ENCODE results near the gene CHMP1B. TPM values are rescaled to one million over a fixed set of nuclear protein-coding genes. Genes with fewer than 3 reads are reported as not detected.

The CHMP1B gene
- total and polyA plus RNA-seq, 7 donors = 77.9 to 460 (median 321) TPM

GRCh38 chr18:11828786-11829432, 22.3 kb upstream of the CHMP1B start:
- H3K4me1 ChIP-seq = no peaks in the 10 kb centered on the region
- WGBS, 3 donors = 67 to 73% (median 70%) methylated on average over 6 of the region's 6 CpGs
- no peak overlapping the region for H3K4me3 ChIP-seq
- H3K27me3 ChIP-seq (ENCODE audit: insufficient read depth in 3 of 3, low read length in 2 of 3) = no peaks in the 10 kb centered on the region
- H3K36me3 ChIP-seq (ENCODE audit: insufficient read depth in 1 of 2, low read depth in 1 of 2) = no peaks in the 10 kb centered on the region
- TF ChIP-seq, protein P1, sequence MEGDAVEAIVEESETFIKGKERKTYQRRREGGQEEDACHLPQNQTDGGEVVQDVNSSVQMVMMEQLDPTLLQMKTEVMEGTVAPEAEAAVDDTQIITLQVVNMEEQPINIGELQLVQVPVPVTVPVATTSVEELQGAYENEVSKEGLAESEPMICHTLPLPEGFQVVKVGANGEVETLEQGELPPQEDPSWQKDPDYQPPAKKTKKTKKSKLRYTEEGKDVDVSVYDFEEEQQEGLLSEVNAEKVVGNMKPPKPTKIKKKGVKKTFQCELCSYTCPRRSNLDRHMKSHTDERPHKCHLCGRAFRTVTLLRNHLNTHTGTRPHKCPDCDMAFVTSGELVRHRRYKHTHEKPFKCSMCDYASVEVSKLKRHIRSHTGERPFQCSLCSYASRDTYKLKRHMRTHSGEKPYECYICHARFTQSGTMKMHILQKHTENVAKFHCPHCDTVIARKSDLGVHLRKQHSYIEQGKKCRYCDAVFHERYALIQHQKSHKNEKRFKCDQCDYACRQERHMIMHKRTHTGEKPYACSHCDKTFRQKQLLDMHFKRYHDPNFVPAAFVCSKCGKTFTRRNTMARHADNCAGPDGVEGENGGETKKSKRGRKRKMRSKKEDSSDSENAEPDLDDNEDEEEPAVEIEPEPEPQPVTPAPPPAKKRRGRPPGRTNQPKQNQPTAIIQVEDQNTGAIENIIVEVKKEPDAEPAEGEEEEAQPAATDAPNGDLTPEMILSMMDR (IDR thresholded peaks at IDR 0.05) = no peak
- intact Hi-C loops (cut with DNase I) = no loop called here
- no peaks in the 10 kb centered on the region for H3K9me3 ChIP-seq
- ATAC-seq (no peak), DNase-seq (no peak)
- no peak overlapping the region for H3K27ac ChIP-seq

GRCh38 chr18:11830585-11830984, 20.6 kb upstream of the CHMP1B start:
- Histone ChIP-seq H3K36me3 (ENCODE audit: insufficient read depth in 1 of 2, low read depth in 1 of 2) (no peaks in the 10 kb centered on the region), H3K27ac (no peak overlapping the region), H3K9me3 (no peaks in the 10 kb centered on the region), H3K27me3 (ENCODE audit: insufficient read depth in 3 of 3, low read length in 2 of 3) (no peaks in the 10 kb centered on the region), H3K4me3 (no peak overlapping the region), H3K4me1 (no peaks in the 10 kb centered on the region)
- TF ChIP-seq, protein P1 (IDR thresholded peaks at IDR 0.05) = no peak
- no peak for DNase-seq
- no peak for ATAC-seq
- WGBS, 3 donors = 94 to 95% (median 95%) methylated on average over 4 of the region's 4 CpGs
- intact Hi-C loops (cut with DNase I) = no loop called here

GRCh38 chr18:11831921-11832320, 19.3 kb upstream of the CHMP1B start:
- TF ChIP-seq, protein P1 (IDR thresholded peaks at IDR 0.05) = no peak
- Histone ChIP-seq H3K4me1 (no peaks in the 10 kb centered on the region), H3K27ac (no peak overlapping the region), H3K36me3 (ENCODE audit: insufficient read depth in 1 of 2, low read depth in 1 of 2) (no peaks in the 10 kb centered on the region), H3K27me3 (ENCODE audit: insufficient read depth in 3 of 3, low read length in 2 of 3) (no peaks in the 10 kb centered on the region), H3K4me3 (no peak overlapping the region), H3K9me3 (no peaks in the 10 kb centered on the region)
- DNase-seq (no peak), ATAC-seq (no peak)
- WGBS, 3 donors = 67 to 74% (median 69%) methylated on average over 3 of the region's 3 CpGs
- intact Hi-C loops (cut with DNase I) = no loop called here

DNA sequence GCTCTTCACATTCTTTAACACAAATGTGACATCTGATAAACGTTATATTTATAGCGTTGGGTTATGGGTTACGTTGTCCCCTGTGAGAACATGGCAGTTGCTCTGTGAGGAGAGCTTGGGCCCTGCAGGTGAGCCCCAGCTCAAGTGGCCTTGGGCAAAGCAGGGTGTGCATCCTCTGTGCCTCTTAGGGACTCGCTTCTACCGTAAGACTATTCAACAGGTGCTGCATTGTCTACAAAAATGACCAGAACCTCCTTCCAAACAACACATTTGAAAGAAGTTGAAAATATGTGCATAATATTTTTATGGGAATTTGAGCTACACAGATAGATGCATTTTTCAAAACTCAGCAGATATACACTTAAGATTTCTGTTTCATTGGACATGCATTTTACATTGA, 16.4 kb upstream of the CHMP1B start:
- H3K4me1 ChIP-seq = no peaks in the 10 kb centered on the region
- intact Hi-C loops (cut with DNase I) = no loop called here
- ATAC-seq = no peak
- 62 to 73% (median 66%) methylated on average over 5 of the region's 5 CpGs for WGBS, 3 donors
- no peak overlapping the region for H3K27ac ChIP-seq
- DNase-seq = no peak
- no peak overlapping the region for H3K4me3 ChIP-seq
- H3K9me3 ChIP-seq = no peaks in the 10 kb centered on the region
- H3K27me3 ChIP-seq (ENCODE audit: insufficient read depth in 3 of 3, low read length in 2 of 3) = no peaks in the 10 kb centered on the region
- TF ChIP-seq, protein P1 (IDR thresholded peaks at IDR 0.05) = no peak
- H3K36me3 ChIP-seq (ENCODE audit: insufficient read depth in 1 of 2, low read depth in 1 of 2) = no peaks in the 10 kb centered on the region

DNA sequence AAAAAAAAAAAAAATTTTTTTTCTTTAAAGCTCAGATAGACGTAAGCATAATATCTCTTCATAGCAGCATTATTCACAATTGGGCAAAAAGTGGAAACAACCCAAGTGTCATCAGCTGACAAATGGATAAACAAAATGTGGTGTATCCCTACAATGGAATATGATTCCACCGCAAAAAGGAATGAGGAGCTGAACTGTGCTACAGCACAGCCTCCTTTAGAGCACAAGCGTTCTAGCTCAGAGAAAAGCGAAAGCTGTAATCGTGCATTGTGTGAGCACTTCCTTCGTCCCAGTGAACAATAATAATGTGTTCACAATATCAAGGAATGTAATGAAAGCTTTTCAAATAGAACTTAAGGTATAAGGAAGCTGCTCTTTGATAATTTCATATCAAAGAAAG, 11.7 kb upstream of the CHMP1B start:
- intact Hi-C loops (cut with DNase I) = no loop called here
- no peaks in the 10 kb centered on the region for H3K9me3 ChIP-seq
- no peak overlapping the region for H3K4me3 ChIP-seq
- TF ChIP-seq, protein P1 (IDR thresholded peaks at IDR 0.05) = no peak
- H3K27me3 ChIP-seq (ENCODE audit: insufficient read depth in 3 of 3, low read length in 2 of 3) = no peaks in the 10 kb centered on the region
- 78 to 83% (median 80%) methylated on average over 6 of the region's 6 CpGs for WGBS, 3 donors
- no peaks in the 10 kb centered on the region for H3K4me1 ChIP-seq
- H3K27ac ChIP-seq = no peak overlapping the region
- no peaks in the 10 kb centered on the region for H3K36me3 ChIP-seq (ENCODE audit: insufficient read depth in 1 of 2, low read depth in 1 of 2)
- no peak for DNase-seq
- no peak for ATAC-seq

All from psoas muscle (tissue), 8 donors.